Stimulated activated CD8-positive, alpha-beta memory T cell treated with anti-CD3 and anti-CD28 coated beads, Interleukin-12 subunit alpha, Interleukin-12 subunit beta, amount 100 ng/mL, for 4 hours (primary cell): ENCODE measurements around the gene NELL1.

ENCODE experiments used
- DNase-seq: peaks from one replicate; pipeline ENCODE4 v3.0.0-alpha.2; 2020; ENCODE audit warnings: low read depth

Gene NELL1

DNA sequence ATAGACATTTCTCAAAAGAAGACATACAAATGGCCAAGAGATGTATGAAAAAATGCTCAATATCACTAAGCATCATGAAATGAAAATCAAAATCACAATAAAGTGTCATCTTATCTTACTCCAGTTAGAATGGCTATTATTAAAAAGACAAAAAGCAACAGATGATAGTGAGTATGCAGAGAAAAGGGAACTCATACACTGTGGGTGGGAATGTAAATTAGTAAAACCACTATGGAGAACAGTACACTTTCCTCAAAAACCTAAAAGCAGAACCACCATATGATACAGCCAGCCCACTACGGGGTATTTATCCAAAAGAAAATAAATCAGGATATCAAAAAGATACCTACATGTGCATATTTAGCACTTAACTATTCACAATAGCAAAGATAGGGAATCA lies 823.5 kb downstream of the NELL1 start:
- DNase-seq: no peak

- no peak for DNase-seq
Observed at GRCh38 chr11:21494946-21495345, 825.6 kb downstream of the NELL1 start.

DNA sequence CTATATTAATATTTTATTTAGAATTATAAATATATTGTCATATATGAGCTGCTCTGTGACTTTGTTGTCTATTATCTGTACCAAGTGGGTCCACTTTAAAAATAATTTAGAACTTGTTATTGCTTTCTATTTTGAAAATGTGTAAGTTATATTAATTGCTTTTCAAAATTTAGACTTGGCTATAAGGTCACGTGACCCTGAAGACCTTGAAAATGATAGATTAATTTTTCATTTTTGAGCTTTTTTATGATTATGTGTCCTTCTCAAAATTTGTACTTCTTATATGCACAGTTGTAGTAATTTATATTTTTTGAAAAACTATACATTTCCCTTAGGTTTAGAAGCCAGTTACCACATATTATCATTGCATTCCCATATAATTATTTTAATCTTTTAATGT lies 826.5 kb downstream of the NELL1 start:
- no peak for DNase-seq

DNA sequence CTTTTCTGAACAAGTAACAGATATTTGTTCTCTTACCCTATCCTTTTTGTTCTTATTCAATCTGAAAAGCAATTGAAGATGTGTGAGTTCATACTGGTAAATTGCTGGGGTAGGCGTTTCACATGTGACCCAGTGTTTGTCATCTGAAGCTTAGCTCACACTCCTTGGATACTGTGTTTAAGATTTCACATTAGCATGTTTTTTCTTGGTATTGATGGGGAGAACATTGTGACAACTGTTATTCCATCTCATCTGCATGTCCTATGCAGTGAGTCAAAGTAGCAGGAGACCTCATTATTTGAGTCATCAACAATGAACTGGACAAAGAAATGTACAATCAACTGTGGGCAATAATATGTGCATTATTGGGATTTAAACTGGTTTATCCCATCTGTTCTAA lies 831.9 kb downstream of the NELL1 start:
- DNase-seq: no peak

DNA sequence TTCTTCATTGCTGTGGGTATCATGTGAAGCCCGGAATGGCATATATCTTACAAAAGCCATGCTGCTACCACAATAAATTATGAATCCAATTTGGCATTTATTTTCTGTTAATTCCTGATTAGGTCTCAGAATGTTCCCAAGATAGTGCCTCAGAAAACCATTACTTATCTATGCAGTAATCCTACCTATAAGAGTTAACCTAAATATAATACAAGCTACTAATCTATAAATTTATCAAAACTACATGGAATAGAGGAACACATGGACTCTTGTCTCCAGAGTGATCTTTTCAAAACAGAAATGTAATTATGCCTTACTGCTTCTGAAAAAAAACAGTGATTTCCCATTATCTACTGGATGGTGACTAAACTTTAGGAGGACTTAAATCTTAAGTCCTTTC lies 835.7 kb downstream of the NELL1 start:
- DNase-seq: no peak

GRCh38 chr11:21511835-21512440 lies 842.6 kb downstream of the NELL1 start:
- no peak for DNase-seq

DNA sequence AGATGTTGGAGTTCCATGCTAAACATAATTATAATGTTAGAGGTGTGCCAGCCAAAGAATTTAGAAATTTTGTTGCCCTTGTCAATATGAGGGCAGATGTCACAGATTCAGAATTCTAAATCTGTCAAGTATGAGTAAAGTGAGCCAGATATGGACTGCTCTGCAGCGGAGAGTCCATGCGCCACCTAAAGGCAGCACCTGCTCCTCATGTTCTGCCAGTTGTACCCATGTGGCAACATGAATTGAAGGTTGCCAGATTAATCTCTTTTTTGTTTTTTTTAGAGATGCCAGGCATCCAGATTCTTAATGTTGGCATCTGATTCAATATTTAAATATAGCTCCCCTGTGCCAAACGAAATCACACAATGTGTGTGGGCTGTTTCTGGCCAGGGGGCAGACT lies 844.9 kb downstream of the NELL1 start:
- no peak for DNase-seq

DNA sequence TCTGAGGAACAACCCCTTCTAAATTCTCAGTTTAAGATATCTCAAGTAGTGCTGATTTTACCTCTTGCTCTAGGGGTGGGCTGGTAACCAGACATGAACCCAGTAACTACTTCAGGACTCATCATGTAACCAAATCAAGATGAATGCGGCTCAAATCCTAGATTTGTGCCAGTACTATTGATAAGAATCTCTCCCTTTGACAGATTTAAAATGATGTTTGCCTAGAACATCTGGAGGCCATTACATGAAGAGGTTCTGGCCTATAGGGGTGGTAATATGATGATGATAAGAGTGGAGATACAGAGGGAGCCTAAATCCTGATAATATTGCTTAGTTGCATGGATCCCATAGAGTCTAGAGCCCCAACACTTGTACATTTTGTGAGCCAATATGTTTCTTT lies 850.9 kb downstream of the NELL1 start:
- DNase-seq: no peak

DNA sequence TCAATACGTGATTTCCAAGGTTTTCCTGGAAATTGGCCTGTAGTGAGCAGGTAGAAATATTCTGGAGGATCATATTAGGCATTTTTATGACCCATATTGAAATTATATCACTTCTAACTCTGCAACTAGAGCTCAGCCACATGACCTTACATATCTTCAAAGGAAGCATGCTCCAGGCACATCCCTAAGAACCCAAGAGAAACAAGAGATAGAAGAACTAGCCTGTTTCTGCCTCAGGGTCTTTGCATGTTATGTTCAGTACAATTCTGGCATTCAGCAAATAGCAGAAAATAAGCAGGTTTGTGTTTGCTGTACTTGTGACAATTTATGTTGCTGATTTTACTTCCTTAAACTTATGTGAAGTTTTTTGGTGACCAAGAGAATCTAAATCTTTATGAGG lies 859.8 kb downstream of the NELL1 start:
- no peak for DNase-seq

GRCh38 chr11:21534288-21534687 lies 864.9 kb downstream of the NELL1 start:
- DNase-seq: no peak

- no peak for DNase-seq
Observed at GRCh38 chr11:21537980-21538379, 868.6 kb downstream of the NELL1 start.

GRCh38 chr11:21541187-21541751 lies 871.9 kb downstream of the NELL1 start:
- DNase-seq: no peak

GRCh38 chr11:21543901-21544300 lies 874.5 kb downstream of the NELL1 start:
- no peak for DNase-seq

GRCh38 chr11:21545699-21546098 lies 876.3 kb downstream of the NELL1 start:
- no peak for DNase-seq

- no peak for DNase-seq
Observed at GRCh38 chr11:21546703-21547102, 877.3 kb downstream of the NELL1 start.

- DNase-seq: no peak
Observed at GRCh38 chr11:21552911-21553310, 883.5 kb downstream of the NELL1 start.

GRCh38 chr11:21553795-21554194 lies 884.4 kb downstream of the NELL1 start:
- no peak for DNase-seq

GRCh38 chr11:21554284-21554683 lies 884.9 kb downstream of the NELL1 start:
- no peak for DNase-seq

- DNase-seq: no peak
Observed at GRCh38 chr11:21556926-21557325, 887.5 kb downstream of the NELL1 start.

- DNase-seq: no peak
Observed at GRCh38 chr11:21560466-21560975, 891.1 kb downstream of the NELL1 start.

- DNase-seq: no peak
Observed at GRCh38 chr11:21561581-21561980, 892.2 kb downstream of the NELL1 start.

GRCh38 chr11:21564095-21564494 lies 894.7 kb downstream of the NELL1 start:
- DNase-seq: no peak

DNA sequence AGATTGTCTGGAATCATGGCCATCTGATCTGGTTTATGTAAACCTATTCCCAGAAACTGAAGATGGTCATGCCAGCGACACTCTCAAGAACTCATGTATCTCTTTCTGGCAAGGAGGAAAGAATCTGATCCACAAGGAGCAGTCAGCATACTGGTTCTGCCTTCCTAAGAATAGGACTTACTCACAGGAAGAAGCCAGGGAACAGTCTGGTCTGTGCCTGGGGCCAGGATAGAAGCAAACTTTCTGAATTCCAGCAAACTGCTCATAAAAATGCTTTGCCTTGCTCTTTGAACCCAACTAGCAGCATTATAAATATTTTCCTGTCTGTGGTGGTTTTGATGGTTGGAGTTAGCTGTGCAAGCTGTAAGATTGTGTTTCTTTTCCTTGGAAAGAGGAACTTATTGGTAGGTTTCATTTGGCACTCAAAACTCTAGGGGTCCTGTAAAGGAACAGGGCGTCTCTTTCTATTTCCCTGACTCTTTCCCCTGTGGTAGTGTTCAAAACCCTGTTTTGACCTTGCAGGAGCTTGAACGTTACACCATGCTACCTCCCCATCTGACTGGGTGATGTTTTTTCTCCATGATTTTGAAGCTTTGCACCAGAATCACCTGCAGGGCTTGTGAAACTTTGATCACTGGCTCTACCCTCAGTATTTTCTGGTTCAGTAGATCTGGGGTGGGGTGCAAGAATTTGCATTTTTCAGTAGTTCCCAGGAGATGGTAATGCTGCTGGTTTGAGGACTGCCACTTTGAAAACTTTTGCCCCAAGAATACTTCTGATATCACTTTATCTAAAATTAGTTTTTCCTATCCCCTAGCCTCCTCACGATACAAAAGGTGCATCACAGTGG lies 895.7 kb downstream of the NELL1 start:
- DNase-seq: no peak
